Esophagus muscularis mucosa (tissue), 4 donors: ENCODE results near the gene NOX4.
"Not testable (repeated sequence)": the region's sequence is repeated elsewhere in the genome, so short reads cannot be mapped to it uniquely, and the experiment has no call there.

Experiments used
- EP300 ChIP-seq: sonication (generic); formaldehyde crosslinking; IDR thresholded peaks from one replicate; pipeline ENCODE4 v1.6.1; 2017; ENCODE audit warnings: antibody characterized with exemption
- POLR2A ChIP-seq: fragments of 450-650 bp; IDR thresholded peaks from one replicate; pipeline ENCODE4 v1.6.1; 2017; ENCODE audit warnings: antibody characterized with exemption, moderate library complexity, mild to moderate bottlenecking, low read depth
- TF ChIP-seq, protein P1 (sequence below), 3 experiments: fragments of 200-600 bp in 2 of 3; fragments of 450-650 bp in 1 of 3; sonication (generic) in 2 of 3; IDR thresholded peaks; one replicate each; pipeline ENCODE4 v1.5.1; 2017 to 2019; ENCODE audit warnings: antibody characterized with exemption in 3 of 3, mild to moderate bottlenecking in 2 of 3, moderate library complexity in 1 of 3

DNA sequence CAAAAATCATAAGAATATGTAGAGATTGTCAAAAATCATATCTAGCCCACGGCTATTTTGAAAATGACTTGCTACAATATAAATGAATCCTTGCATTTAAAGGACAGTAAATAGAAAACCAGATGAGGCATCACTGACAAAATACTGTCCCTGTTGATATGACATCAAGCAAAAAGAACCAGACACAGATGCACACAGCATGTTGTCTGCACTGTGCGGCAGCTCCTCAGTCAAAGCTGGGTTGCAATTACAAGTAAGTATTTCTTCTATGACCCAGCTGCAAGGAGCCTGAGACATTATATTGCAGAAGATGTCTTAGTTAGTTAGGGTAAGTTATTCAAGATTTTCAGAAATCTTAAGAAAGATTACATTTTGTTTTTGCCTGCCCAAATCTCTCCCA, 136.7 kb downstream of the NOX4 start:
- TF ChIP-seq, protein P1, sequence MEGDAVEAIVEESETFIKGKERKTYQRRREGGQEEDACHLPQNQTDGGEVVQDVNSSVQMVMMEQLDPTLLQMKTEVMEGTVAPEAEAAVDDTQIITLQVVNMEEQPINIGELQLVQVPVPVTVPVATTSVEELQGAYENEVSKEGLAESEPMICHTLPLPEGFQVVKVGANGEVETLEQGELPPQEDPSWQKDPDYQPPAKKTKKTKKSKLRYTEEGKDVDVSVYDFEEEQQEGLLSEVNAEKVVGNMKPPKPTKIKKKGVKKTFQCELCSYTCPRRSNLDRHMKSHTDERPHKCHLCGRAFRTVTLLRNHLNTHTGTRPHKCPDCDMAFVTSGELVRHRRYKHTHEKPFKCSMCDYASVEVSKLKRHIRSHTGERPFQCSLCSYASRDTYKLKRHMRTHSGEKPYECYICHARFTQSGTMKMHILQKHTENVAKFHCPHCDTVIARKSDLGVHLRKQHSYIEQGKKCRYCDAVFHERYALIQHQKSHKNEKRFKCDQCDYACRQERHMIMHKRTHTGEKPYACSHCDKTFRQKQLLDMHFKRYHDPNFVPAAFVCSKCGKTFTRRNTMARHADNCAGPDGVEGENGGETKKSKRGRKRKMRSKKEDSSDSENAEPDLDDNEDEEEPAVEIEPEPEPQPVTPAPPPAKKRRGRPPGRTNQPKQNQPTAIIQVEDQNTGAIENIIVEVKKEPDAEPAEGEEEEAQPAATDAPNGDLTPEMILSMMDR (IDR thresholded peaks at IDR 0.05): not testable (repeated sequence)
- TF ChIP-seq EP300, POLR2A: not testable (repeated sequence)
